ENCODE measurements around the gene VGLL2. TPM values are rescaled to one million over a fixed set of nuclear protein-coding genes. Genes with fewer than 3 reads are reported as not detected.

VGLL2 gene
- polyA plus RNA-seq, 4 donors = not detected

GRCh38 chr6:117309611-117310010, 44.3 kb downstream of the VGLL2 start:
- no peak for DNase-seq (ENCODE audit: low read depth in 4 of 4, low spot score in 2 of 4)

- no peak for DNase-seq (ENCODE audit: low read depth in 4 of 4, low spot score in 2 of 4)
Measured at GRCh38 chr6:117311310-117311709, 46.0 kb downstream of the VGLL2 start.

GRCh38 chr6:117311726-117312125, 46.4 kb downstream of the VGLL2 start:
- DNase-seq (ENCODE audit: low read depth in 4 of 4, low spot score in 2 of 4) = no peak

- DNase-seq (ENCODE audit: low read depth in 4 of 4, low spot score in 2 of 4) = no peak
Measured at GRCh38 chr6:117317261-117317660, 51.9 kb downstream of the VGLL2 start.

Other genes starting within 250 kb of the VGLL2 start
- under 1 TPM; 0.10 to 0.16 (median 0.13) TPM for gene ROS1, start 160.4 kb downstream of the VGLL2 start, polyA plus RNA-seq (ENCODE audit: insufficient read length in 4 of 4)
- gene DCBLD1, start 217.1 kb downstream of the VGLL2 start, polyA plus RNA-seq (ENCODE audit: insufficient read length in 4 of 4) = 10 to 100 TPM in 3 of 4 donors, 1 to 10 TPM in 1; 9.0 to 13.0 (median 10.5) TPM